Measurements from ENCODE around the gene CGRRF1.

CGRRF1 gene

DNA sequence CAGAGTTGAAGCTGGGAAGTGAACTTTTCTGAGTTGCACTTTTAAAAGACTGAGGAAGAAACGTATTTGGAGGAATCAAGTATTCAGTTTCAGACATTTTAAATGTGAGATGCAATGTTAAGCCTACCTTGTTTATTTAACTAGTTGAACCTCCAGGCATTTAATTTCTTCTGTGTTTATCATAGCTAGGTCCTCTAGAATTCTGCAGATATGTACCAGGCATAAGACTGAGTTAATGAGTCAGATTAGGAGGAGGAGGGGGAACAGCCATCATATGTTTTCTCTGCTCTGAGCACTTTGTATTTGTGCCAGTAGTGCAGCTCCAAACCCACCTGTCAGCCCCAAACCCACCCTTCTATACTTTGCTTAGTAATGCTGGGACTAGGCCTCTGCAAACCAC is 40.8 kb downstream of the CGRRF1 start:
- no peak for DNase-seq

DNA sequence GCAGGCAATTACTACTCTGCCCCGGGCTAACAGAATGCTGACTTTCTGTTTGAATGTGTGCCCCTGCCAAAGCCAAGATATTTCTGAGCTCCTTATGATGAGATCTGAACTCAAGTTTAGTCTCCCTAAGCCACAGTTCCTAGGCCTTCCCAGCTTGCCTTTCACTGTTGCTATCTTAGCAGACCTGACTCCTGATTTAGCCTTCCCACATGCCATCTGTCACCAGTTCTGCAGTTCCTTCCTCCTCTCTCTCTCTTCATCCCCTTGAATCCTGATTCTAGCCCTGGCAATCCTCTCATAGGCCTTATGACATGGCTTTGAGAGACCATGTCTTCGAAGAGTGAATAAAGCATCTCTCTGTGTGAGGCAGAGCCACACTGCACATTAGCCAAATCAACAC is 44.7 kb downstream of the CGRRF1 start:
- DNase-seq: no peak

- DNase-seq: no peak
Observed at GRCh38 chr14:54555651-54556050, 45.9 kb downstream of the CGRRF1 start.

DNA sequence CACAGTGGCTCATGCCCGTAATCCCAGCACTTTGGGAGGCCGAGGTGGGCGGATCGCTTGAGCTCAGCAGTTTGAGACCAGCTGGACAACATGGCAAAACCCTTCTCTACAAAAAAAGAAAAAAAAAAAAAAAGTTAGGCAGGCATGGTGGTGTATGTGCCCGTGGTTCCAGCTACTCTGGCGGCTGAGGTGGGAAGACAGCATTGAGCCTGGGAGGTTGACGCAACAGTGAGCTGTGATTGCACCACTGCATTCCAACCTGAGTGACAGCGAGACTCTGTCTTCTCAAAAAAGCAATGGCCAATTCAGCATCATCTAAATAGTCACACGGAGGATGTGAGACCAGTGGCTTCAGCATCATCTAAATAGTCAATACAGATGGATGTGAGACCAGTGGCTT is 46.8 kb downstream of the CGRRF1 start:
- no peak for DNase-seq

DNA sequence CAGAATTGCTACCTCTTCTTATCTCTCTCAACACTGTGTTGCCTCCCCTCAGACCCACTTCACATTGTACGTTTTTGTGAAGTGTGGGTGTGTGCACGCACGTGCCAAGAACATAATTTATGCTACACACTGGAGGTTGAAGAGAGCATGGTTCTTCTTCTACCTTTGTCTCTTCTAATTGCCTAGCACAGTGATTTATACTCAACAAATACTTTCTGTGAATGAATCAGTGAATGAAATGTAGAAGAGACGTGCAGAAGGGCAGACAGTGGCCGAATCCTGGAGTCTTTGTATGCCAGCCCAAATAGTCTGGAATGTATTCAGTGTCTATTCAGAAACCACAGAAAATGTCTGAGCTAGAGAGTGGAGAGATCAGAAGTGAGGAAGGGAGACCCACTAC is 52.6 kb downstream of the CGRRF1 start:
- DNase-seq: no peak

- no peak for DNase-seq
Observed at GRCh38 chr14:54564071-54564867, 54.6 kb downstream of the CGRRF1 start.

DNA sequence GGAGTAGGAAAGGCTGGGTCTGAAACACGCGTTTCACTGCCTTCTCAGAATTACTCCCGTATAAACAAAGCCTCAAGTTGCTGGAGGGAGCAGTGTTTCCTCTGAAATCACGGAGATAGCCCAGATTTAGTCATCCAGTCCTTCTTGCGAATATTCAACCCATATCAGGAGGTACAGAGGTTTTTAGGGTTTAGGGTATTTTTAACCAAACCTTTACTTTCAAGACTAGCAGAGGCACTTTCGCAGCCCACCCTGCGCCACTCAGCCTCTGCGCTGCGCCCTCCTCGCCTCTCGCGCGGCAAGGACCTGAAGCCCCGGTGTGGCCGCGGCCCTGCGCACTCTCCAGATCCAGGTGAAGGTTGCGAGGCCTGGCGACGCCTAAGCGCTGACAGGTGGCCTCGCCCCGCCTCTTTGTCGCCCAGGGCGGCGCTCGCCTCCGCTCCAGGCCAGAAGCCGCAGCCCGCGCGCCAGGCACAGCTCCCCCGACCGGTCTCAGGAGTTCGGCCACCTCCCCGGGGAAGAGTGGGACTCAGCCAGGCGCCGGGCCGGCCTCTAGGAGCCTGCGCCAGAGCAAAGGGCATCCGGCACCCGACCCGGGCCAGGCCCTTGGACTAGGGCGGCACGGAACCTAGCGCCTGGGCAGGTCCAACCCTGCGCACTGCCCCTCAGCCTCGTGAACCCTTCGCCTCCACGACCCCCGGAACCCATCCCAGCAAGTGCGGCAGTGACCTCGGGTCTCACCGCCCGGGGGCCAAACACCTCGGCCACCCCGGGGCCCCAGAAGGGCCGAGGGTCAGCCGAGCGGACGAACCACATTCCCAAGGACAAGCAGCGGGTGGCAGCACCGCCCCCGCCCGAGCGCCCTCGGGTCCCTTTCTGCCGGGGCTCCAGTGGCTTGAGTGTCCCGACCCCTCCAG is 55.4 kb downstream of the CGRRF1 start:
- DNase-seq: peak; percentile 63

GRCh38 chr14:54565785-54566409 is 56.2 kb downstream of the CGRRF1 start:
- DNase-seq: peak; percentile 78

GRCh38 chr14:54566410-54567223 is 56.9 kb downstream of the CGRRF1 start, which contains the start of gene SAMD4A:
SAMD4A (plus strand) TSS chr14:54567128; CDS start chr14:54567917, 789 bp downstream.
- peak; percentile 63 for DNase-seq

GRCh38 chr14:54567224-54567638 is 57.5 kb downstream of the CGRRF1 start:
- no peak for DNase-seq

DNA sequence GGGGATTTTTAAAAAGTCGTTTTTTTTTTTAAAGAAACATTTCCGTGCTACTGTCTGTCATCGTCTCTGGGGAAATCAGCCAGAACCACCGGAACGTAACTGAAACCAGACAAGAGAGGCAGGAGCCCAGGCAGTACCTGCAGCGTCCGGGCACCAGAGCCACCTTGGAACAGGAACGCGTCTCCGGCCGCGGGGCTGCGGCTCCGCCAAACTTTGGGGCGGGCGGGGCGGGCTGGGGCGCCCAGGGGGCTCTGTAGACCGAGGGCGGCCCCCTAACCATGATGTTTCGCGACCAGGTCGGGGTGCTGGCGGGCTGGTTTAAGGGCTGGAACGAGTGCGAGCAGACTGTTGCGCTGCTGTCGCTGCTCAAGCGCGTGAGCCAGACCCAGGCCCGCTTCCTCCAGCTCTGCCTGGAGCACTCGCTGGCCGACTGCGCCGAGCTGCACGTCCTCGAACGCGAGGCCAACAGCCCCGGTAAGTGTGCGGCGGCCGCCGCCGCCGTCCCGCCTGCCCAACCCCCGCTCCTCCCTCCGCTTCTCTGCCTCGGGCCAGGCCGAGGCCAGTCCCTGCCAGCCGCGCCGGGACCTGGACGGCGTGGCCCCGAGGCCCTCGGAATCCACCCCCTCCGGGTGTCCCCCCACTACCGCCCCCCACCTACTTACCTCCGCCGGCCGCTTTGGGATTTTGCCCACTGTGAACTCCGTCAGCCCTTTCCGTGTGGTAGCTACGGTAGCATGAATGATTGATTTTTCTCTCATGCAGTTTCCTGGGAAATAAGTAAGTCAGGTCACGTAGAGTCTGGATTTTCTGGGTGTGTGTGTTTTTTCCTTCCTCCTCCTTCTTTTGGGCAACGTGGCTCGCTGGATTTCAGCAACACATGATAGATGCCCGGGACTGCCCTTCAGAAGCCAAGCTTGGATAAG is 58.2 kb downstream of the CGRRF1 start:
- peak; percentile 40 for DNase-seq

GRCh38 chr14:54568821-54569595 is 59.3 kb downstream of the CGRRF1 start:
- no peak for DNase-seq

DNA sequence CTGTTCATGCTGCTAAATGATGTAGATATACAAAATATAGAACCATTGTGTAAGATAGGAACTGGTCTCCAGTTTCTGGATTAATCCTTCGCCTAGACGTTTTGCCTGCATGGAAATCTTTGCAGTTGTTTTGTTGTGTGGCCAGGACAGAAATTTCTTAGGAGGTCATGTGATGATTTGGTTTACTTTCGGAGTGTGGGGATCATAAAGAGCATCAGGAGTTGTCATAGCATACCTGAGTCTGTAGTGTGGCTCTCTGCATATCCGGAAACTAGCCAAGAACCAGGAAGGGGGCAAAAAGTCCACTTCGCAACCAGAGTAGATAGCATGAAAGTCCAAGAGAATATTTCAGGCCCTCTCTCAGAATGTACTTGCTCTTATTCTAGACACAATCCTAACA is 60.3 kb downstream of the CGRRF1 start:
- DNase-seq: no peak

DNA sequence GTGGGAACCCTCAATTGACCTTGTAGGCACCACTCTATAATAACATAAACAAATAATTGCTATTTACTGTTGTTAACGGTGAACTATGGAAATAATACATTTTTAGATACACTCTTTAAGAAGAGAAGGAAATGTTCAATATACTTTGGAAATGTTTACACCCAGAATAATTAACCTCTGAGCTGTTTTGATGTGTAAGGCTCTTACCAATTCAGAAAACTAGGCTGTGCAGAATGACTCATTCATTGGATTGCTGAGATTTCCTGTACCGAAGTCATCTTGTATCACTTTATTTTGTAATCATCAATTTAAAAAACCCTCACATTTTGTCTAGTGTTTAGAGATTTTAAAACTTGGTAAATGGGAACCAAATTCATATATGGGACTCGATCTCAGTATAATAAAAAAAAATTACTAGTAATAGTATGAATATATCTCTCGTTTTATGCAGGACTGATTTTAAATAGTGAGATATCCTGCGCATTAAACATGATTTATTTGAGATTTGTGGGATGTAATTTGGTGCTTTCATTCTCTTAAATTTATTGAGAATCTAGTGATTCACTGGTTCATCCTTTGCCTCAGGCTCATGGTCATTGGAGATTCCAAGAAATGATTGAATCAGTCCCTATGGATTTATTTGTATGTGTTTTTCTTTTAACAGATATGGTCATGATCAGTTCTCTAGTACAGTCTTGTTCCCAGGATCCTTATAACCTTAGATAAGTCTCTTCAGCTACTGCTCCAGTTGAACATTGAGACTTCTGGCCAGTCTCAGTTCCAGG is 61.1 kb downstream of the CGRRF1 start:
- DNase-seq: no peak

- no peak for DNase-seq
Observed at GRCh38 chr14:54572316-54572715, 62.6 kb downstream of the CGRRF1 start.

DNA sequence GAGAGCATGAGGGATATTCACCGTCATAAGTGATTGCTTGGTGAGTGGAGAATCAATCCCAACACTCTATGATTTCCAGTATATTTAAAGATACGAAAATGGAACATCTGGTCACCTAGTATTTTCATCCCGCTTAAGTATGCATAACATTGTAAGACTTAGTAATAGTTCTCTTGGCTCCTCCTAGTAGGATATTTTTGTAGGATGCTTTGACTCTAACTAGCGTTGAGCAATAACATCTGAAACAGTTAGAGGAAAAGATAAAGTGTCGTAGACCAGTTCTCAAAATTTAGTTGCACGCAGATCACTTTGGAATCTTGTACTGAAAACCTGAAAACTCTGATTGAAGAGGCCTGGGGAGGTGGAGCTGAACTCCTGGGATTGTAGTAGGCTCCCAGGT is 64.8 kb downstream of the CGRRF1 start:
- no peak for DNase-seq

DNA sequence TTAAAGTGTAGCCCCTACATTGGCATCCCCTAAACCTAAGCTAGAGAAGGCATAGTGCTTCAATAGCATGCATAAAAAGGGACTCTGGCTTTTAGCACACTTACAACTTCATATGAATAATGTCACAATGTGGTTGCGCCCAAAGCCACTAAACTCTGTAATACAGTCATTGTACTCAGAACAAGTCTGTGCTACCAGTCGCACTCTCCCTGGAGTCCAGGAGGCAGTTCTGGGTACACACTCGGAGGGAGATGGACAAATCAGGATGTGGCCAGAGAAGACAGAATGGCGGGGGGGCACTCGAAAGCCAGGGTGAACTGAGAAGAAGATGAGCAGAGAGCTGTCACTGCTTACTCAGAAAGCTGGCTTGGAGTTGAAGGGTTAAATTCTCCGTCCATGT is 67.8 kb downstream of the CGRRF1 start:
- no peak for DNase-seq

DNA sequence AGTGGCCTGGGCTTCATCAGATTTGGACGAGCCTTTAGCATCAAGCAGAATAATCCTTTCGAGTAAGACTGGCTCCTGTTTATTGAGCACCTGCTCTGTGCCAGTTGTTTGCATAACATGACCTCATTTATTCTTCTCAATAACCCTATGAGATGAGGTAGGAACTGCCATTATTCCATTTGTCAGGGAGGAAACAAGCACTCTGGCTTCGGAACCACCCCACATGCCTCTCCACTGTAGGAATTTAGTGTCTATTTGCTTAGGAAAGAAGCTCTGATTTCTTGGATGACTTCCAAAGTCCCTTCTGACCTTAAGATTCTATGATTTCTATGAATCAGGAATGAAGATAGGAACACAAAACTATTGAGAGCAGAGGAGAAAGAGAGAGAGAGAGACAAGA is 68.3 kb downstream of the CGRRF1 start:
- no peak for DNase-seq

GRCh38 chr14:54579621-54580020 is 69.9 kb downstream of the CGRRF1 start:
- DNase-seq: no peak

DNA sequence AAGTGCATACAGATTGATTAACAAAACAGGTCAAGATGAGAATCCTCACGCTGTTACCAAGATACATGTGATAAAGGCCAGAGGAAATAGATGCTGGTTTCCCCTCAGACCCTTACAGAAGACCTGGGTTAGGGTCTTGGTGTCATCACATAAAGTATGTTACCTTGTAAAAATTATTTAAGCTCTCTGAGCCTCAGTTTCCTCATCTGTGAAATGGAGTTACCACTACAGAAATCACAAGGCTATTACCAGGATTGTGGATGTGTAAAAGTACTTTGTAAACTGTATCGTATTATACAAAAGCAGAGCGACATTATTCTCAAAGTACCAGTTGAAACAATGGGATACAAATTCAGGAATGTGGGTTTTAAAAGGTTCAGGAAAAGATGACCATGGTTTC is 71.2 kb downstream of the CGRRF1 start:
- DNase-seq: no peak

Data from activated naive CD4-positive, alpha-beta T cell treated with anti-CD3 and anti-CD28 coated beads, Interleukin-2, amount 50 U/mL, for 16 hours (primary cell).